NCI-H2171 (cell line): ENCODE measurements around the gene ALK.

ENCODE experiments used
- DNase-seq: peaks from one replicate; lab custom pipeline; 2025; lab: John Stamatoyannopoulos, UW

ALK gene

DNA sequence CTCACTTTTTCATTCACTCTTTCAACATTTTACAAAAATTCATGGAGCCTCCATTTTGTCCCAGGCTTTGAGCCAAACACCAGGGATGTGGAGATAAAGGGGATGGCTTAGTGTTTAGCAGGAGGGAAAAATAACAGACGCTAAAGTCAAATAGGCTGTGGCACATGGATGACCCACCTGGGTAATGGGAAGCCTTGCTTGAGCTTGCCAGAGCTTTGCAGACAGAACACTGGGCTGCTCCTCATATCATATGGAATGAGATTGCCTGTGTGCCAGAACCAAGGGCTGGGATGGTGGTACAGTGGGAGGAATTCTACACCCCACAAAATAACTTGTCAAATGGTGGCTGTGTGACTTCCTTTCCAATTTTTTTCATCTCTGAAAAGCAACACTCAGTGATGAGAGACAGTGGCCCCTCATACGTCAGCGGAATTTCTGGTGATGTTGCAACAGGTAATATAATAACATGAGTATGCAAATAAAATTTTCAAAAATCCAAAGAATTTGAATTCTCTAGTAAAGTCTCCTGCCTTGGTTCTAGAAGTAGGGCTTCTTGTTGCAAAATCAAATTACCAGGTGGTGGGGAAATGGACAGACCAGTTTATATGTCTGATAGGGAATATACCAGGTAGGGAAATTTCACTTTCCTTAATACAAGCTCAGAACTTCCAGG is 553.3 kb downstream of the ALK start:
- DNase-seq: no peak

GRCh38 chr2:29363111-29363510 is 558.3 kb downstream of the ALK start:
- no peak for DNase-seq

- DNase-seq: no peak
Measured at GRCh38 chr2:29361231-29361630, 560.2 kb downstream of the ALK start.

DNA sequence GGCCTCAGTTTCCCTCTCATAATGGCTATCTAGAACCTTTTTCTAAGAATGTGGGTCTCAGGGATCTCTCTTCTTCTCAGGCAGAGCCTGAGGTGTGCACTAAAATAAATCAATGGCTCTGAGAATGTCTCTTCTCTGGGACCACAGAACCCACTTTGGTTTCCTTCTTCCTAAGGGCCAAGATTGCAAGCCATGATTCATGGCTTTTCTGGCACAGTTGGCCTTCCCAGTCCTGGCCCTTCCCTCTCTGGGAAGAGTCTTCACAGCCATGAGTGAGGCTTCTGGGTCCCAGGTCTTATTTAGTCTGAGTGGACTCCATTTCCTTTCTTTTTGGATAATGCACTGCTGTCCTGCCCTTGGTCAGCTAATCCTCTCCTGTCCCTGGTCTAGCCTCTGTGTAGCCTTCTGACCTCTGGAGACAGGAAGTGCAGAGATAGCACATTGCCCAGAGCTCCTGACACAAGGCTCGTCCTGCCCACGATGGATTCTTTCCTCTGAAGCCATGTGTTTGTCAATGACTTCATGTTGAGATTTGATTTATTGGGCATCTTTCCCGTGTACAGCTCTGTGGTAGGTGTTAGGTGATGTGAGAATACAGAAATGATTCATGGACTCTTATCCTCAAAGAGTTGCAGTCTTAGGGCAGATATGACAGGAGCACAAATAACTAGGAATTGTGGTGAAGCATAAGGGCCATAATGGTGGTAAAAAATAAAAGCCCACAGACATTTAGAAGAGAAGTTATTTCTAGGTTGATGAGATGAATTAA is 561.2 kb downstream of the ALK start:
- DNase-seq: no peak

- DNase-seq: no peak
Measured at GRCh38 chr2:29353403-29353991, 567.9 kb downstream of the ALK start.

DNA sequence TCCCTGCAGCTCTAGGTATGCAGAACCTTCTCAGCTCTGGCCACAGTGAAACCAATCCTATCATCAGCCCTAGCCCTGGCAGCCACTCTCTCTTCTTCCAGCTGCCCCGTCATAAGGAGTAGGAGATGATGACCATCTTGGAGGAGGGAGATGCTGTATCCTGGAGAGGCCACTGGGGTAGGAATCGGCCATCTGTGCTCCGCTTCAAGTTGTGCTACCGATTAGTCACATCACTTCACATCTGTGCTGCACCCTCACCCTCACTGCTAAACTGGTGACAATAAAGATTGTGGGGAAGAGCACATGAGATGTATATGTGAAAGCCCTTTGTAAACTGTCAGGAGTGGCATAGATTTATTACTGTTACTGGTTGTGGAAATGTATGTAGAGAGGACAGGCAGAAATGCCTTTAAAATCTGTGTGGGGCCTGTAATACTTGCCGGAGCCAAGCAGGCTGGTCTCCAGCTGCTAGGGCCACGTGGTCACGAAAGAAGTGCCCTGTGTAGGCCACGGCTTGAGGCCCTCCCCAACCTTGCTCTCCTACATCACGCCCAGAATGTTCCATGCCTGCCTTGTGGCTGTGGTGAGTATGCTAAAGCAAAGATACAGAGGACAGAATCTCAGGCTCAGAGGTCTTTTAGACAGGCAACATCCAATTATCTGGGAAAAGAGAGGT is 569.3 kb downstream of the ALK start:
- DNase-seq: no peak

- no peak for DNase-seq
Measured at GRCh38 chr2:29351248-29351647, 570.1 kb downstream of the ALK start.

DNA sequence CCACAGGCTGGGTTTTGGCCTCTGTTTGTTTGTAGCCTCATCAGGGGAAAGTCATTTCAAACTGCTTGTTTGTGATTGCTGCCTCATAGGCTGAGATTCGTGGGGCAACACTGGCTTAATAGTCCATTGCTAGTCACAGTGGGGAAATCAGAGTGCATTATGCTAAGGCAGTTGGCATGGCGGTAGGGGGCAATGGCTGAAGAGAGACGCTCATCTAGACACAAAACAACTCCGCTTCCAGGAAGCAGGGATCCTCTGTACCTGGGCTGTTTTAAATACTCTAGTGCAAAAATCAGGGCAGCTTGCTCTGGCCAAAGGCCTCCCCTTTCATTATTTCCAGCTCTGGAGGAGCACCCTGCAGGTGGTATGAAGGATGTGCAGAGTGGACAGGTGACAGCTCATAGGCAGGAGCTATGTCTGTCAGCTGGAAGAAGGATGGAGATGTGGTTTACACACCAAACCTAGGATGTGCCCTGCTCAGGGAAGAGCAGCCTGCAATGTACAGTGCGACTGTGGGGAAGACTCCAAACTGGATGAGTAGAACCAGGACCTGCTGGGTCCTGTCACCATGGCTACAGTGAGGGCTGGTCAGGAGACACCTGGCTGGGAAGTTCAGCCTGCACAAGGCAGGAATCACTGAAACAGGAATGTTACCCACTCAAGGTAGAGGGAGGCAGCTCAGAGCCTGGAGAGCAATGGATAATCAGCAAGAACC is 571.9 kb downstream of the ALK start:
- DNase-seq: no peak

DNA sequence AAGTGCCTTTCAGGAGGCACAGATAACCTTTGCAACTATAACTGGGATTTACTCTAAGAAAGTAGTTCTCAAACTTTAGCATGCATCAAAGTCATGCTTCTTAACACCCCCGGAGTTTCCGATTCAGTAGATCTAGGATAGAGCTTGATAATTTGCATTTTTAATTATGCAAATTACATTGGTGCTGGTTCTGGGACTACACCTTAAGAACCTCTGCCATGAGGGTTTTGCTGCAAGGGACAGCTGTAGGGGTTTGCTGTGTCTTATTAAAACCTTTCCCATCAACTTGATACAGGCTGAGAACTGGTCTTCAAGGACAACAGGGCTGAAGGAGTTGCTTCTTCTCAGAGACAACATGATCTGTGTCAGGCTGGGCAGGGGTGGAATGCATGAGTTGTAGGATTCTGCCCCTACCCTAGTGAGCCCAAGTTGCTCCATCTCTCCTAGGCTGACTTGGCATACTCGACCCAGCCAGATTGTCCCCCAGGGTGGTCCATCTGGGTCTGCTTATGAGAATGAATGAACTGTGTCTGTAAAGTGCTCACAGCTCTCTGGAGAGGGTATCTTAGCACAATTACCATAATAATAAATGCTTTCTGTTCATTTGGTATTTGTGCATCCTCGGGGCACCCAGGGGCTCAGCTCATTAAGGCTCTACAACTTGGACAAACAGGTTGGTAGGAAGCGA is 573.5 kb downstream of the ALK start:
- no peak for DNase-seq

- DNase-seq: no peak
Measured at GRCh38 chr2:29345236-29345635, 576.1 kb downstream of the ALK start.

- peak; percentile 54 for DNase-seq
Measured at GRCh38 chr2:29343830-29344229, 577.6 kb downstream of the ALK start.

GRCh38 chr2:29336341-29337241 is 584.8 kb downstream of the ALK start:
- peak; percentile 76 for DNase-seq

DNA sequence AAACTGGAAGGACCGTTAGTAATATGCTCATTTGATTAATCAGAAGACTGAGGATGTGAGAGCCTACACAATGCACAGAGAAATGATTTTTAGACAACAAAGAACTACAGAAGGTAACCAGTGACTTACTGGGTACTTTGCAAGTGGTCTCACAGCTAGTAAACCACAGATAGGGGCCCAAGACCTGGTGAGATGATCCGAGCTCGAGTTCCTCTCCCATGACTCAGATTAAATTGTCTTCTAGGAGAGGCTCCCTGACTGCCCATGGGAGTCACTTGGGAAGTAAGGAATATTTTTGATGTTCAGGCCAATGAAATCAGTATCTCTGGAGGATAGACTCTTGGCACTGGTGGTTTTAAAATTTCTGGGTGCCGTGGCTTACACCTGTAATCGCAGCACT is 586.0 kb downstream of the ALK start:
- no peak for DNase-seq

DNA sequence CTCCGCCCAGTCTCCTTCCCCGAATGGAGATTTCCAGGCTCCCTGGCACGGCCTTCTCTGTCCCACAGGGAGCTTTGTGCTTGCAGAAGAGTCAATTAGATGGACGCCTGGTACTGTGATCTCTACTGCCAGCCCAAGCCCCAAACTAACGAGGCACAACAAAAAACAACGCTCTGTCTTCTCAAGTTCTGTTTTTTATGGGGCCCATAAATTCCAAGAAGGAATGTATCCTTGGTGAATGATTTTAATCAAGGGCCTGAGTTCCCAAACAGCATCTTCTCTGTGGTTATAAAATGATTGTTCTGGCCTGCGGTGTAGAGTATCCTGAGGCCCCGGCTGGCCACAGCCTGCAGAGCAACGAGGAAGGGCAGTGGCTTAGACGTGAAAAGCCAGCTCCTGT is 586.7 kb downstream of the ALK start:
- no peak for DNase-seq

- DNase-seq: no peak
Measured at GRCh38 chr2:29332540-29332939, 588.8 kb downstream of the ALK start.

GRCh38 chr2:29329899-29330298 is 591.5 kb downstream of the ALK start:
- DNase-seq: no peak

DNA sequence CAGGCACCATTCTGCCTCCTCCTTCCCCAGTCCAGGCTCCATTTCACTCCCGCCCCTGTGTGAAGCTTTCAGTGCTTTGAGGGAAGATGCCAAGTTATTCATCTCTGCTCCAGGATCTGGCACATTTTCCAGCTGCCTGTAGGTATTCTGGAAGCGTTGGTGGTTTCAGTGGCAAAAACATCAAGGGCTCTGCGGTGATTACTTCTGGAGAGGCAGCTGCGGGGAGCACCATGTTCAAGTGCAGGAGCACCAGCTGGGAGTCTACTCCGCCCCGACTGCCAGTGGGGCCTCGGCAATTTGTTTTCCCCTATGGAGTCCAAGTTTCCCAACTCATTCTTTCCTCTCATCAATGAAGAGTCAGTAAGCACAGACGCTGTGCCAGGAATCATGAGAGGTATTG is 594.5 kb downstream of the ALK start:
- no peak for DNase-seq

DNA sequence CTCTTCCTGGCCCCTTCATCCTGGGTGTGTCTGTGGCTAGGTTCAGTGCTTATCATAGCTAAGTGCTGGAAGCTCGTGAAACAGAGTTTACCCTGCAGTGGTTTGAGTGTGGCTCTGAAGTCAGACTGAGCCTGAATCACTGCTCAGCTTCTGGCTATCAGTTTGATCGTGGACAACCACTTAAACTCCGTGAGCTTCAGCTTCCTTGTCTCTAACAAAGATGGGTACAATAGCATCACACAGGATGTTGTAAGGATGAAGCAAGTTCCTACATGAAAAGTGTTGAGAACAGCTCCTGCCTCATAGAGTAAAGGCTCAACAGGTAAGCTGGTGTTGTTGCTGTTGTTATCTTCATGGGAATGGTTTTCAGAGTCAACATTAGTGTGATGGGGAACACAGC is 595.8 kb downstream of the ALK start:
- no peak for DNase-seq

- DNase-seq: peak; percentile 67
Measured at GRCh38 chr2:29323961-29324360, 597.4 kb downstream of the ALK start.

GRCh38 chr2:29323301-29323700 is 598.1 kb downstream of the ALK start:
- no peak for DNase-seq

DNA sequence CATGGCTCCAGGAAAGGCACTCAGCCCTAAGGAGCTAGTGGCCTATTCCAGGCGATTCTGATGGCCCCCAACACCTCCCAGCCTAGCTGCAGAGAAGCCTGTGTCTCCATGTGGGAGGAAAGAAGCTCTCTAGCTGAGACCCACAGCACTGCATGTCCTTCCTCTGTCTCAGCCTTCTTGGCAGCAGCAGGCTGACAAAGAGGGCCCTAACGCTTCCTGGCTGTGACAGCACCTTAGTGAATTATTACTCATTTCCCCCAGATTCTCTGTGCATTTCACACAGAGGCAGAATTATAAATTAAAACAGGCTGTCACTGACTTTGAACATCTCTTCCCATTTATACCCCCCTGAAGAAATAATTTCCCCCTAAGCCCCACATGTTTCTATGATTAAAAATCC is 599.4 kb downstream of the ALK start:
- DNase-seq: no peak
